PC-3 (cell line): Measurements from ENCODE around the gene POLA2.

ENCODE experiments used
- EZH2phosphoT487 ChIP-seq: fragments of 300-600 bp; sonication (generic); IDR thresholded peaks from 2 replicates; pipeline ENCODE4 v1.6.1; 2018; ENCODE audit warnings: mild to moderate bottlenecking, antibody characterized with exemption, low read length, borderline replicate concordance
- TF ChIP-seq, protein P1 (sequence below): fragments of 300-600 bp; sonication (generic); conservative IDR thresholded peaks from 2 replicates; pipeline ENCODE4 v1.5.1; 2017; ENCODE audit warnings: antibody characterized with exemption, low read depth, mild to moderate bottlenecking, low read length

DNA sequence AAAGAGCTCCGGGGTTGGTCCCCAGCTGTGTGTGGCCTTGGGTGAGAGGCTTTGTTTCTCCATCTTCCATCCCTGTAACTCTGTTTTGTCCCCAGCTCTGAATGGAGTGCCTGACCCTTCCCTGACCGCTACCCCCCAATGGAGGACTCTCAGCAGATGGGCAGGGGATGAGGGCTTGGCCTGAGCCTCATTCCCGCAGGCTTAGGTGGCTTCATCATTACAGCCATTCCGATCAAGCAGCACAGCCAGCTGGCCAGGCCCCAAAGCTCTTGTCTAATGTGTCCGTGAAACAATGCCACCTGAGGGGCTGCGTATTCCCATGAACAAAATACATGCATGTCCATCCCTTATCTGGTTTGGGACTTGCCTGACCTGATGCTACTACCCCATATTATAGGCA lies 49.0 kb downstream of the POLA2 start:
- TF ChIP-seq EZH2phosphoT487 = no peak
- TF ChIP-seq, protein P1, sequence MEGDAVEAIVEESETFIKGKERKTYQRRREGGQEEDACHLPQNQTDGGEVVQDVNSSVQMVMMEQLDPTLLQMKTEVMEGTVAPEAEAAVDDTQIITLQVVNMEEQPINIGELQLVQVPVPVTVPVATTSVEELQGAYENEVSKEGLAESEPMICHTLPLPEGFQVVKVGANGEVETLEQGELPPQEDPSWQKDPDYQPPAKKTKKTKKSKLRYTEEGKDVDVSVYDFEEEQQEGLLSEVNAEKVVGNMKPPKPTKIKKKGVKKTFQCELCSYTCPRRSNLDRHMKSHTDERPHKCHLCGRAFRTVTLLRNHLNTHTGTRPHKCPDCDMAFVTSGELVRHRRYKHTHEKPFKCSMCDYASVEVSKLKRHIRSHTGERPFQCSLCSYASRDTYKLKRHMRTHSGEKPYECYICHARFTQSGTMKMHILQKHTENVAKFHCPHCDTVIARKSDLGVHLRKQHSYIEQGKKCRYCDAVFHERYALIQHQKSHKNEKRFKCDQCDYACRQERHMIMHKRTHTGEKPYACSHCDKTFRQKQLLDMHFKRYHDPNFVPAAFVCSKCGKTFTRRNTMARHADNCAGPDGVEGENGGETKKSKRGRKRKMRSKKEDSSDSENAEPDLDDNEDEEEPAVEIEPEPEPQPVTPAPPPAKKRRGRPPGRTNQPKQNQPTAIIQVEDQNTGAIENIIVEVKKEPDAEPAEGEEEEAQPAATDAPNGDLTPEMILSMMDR = no peak
